Subcutaneous abdominal adipose tissue (tissue), 5 donors: ENCODE results near the gene TRMT61A.

Source experiments
- H3K27ac ChIP-seq: one replicate; pipeline ENCODE4 v1.7.0; 2013; ENCODE audit warnings: low read depth, mild to moderate bottlenecking, inconsistent platforms, low read length, moderate library complexity
- H3K27me3 ChIP-seq, 5 donors: one replicate each; pipeline ENCODE4 v1.7.0; 2013; ENCODE audit warnings: low read length in 5 of 5, inconsistent platforms in 1 of 5; ENCODE audit not compliant: control insufficient read depth in 5 of 5, insufficient read depth in 4 of 5
- H3K36me3 ChIP-seq, 5 donors: one replicate each; pipeline ENCODE4 v1.7.0; 2013; ENCODE audit warnings: low read length in 5 of 5; ENCODE audit not compliant: control insufficient read depth in 5 of 5, insufficient read depth in 5 of 5
- H3K4me1 ChIP-seq, 5 donors: one replicate each; pipeline ENCODE4 v1.7.0; 2013; ENCODE audit warnings: low read length in 5 of 5, mild to moderate bottlenecking in 3 of 5, moderate library complexity in 1 of 5; ENCODE audit not compliant: control insufficient read depth in 5 of 5, insufficient read depth in 5 of 5
- H3K4me3 ChIP-seq, 5 donors: one replicate each; pipeline ENCODE4 v1.7.0; 2013; ENCODE audit warnings: low read length in 5 of 5, low read depth in 1 of 5
- H3K9ac ChIP-seq, 5 donors: one replicate each; pipeline ENCODE4 v1.7.0; 2013; ENCODE audit warnings: low read length in 5 of 5, mild to moderate bottlenecking in 4 of 5, moderate library complexity in 3 of 5
- H3K9me3 ChIP-seq, 5 donors: one replicate each; pipeline ENCODE4 v1.7.0; 2013; ENCODE audit warnings: low read length in 5 of 5; ENCODE audit not compliant: control insufficient read depth in 5 of 5
- donor health status: healthy.
- donor health status: healthy.
- donor health status: healthy.
- donor health status: healthy.
- donor health status: healthy.

TRMT61A gene

GRCh38 chr14:103563226-103563620, 34.2 kb downstream of the TRMT61A start:
- H3K4me1 ChIP-seq, result peaks cover 22 to 62% (median 57%) of the 10 kb centered on the region in 5 donors
- H3K9me3 ChIP-seq, result no peaks in the 10 kb centered on the region
- peak overlapping the region; percentile 81 to 95 (median 91) for H3K4me3 ChIP-seq

GRCh38 chr14:103563844-103564505, 35.0 kb downstream of the TRMT61A start:
- H3K9ac ChIP-seq, result peak overlapping the region in 4 of 5 donors; percentile 88 to 96 (median 92)
- peak overlapping the region; percentile 81 to 95 (median 91) for H3K4me3 ChIP-seq
- peaks cover 0 to 18% (median 10%) of the 10 kb centered on the region in 5 donors for H3K36me3 ChIP-seq
- peaks cover 18 to 55% (median 51%) of the 10 kb centered on the region in 5 donors for H3K4me1 ChIP-seq
- H3K27ac ChIP-seq, result peak overlapping the region; percentile 98
- H3K9me3 ChIP-seq, result no peaks in the 10 kb centered on the region
- H3K27me3 ChIP-seq, result no peaks in the 10 kb centered on the region

More at GRCh38 chr14:103563226-103563620, 34.2 kb downstream of the TRMT61A start:
- Histone ChIP-seq H3K36me3 (peaks cover 0 to 23% (median 15%) of the 10 kb centered on the region in 5 donors), H3K9ac (peak overlapping the region; percentile 52 to 96 (median 92)), H3K27me3 (no peaks in the 10 kb centered on the region), H3K27ac (peak overlapping the region; percentile 98)

DNA sequence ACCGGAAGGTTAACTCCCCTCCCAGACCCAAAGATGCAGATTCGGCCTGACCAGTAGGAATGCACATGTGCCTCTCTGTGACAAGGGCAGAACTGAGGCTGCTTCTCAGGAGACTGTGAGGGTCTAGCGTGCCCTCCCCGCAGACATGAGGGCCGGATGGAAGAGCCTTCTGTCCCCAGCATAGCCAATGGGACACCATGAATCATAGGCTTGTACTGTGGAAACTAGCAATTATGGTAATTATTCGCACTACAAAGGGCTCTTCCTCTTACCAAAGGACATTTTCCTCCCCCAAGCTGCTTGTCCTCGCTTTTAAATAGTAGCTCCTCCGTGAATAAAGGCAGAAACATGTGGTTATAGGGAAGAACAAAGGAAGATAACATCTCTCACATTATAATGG, 40.0 kb downstream of the TRMT61A start:
- Histone ChIP-seq H3K4me3 (no peak overlapping the region), H3K27ac (no peak overlapping the region), H3K4me1 (peaks cover 0 to 20% (median 10%) of the 10 kb centered on the region in 5 donors), H3K9ac (peak overlapping the region in 1 of 5 donors; percentile 16), H3K27me3 (no peaks in the 10 kb centered on the region), H3K9me3 (no peaks in the 10 kb centered on the region), H3K36me3 (peaks cover 0 to 11% (median 6%) of the 10 kb centered on the region in 5 donors)

GRCh38 chr14:103569408-103569807, 40.4 kb downstream of the TRMT61A start:
- H3K27ac ChIP-seq, result no peak overlapping the region
- peak overlapping the region in 1 of 5 donors; percentile 16 for H3K9ac ChIP-seq
- no peak overlapping the region for H3K4me3 ChIP-seq
- peaks cover 0 to 15% (median 11%) of the 10 kb centered on the region in 5 donors for H3K36me3 ChIP-seq
- H3K9me3 ChIP-seq, result no peaks in the 10 kb centered on the region
- peaks cover 0 to 21% (median 6%) of the 10 kb centered on the region in 5 donors for H3K4me1 ChIP-seq
- no peaks in the 10 kb centered on the region for H3K27me3 ChIP-seq

- H3K27ac ChIP-seq, result no peak overlapping the region
- H3K4me1 ChIP-seq, result peaks cover 4 to 37% (median 15%) of the 10 kb centered on the region in 5 donors
- H3K9me3 ChIP-seq, result no peaks in the 10 kb centered on the region
- H3K9ac ChIP-seq, result no peak overlapping the region
- no peak overlapping the region for H3K4me3 ChIP-seq
- H3K36me3 ChIP-seq, result peaks cover 0 to 39% (median 26%) of the 10 kb centered on the region in 5 donors
- no peaks in the 10 kb centered on the region for H3K27me3 ChIP-seq
Observed at GRCh38 chr14:103574104-103574503, 45.1 kb downstream of the TRMT61A start.

- Histone ChIP-seq H3K9me3 (no peaks in the 10 kb centered on the region), H3K4me1 (peaks cover 4 to 33% (median 13%) of the 10 kb centered on the region in 5 donors), H3K27ac (no peak overlapping the region), H3K36me3 (peaks cover 0 to 42% (median 26%) of the 10 kb centered on the region in 5 donors), H3K4me3 (no peak overlapping the region), H3K27me3 (no peaks in the 10 kb centered on the region), H3K9ac (no peak overlapping the region)
Observed at GRCh38 chr14:103574707-103575285, 45.8 kb downstream of the TRMT61A start.

DNA sequence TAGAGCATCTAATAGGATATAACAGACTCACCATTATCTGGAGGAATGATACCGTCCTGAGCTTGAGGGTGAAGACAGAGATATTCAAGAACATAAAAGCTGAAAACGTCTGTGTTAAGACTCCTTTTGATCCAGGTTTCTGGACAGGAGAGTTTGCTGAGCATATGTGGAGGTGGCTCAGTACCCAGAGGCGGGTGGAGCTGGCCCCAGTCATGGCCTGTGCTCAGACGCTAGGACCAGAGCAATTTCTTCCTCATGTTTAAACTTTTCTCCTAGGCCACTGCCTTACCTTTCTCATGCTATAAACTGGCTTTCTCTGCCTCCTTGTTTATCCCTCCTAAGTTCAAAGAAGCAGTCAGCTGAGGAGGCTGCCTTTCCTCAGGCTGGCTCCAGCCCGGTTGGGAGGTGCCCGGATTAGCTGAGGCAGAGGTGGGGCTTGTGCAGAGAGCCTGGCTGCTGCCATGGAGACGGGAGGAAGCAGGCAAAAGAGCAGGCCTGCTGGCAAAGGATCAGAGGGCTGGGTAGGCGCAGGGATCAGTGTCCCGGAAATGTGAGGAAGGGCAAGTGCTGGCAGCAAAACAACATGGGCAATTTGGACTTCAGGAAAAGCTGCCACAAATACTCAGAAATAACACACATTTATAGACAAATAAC, 47.5 kb downstream of the TRMT61A start:
- peaks cover 0 to 50% (median 30%) of the 10 kb centered on the region in 5 donors for H3K36me3 ChIP-seq
- no peaks in the 10 kb centered on the region for H3K9me3 ChIP-seq

GRCh38 chr14:103578401-103579075, 49.5 kb downstream of the TRMT61A start:
- H3K4me1 ChIP-seq, result peaks cover 4 to 33% (median 13%) of the 10 kb centered on the region in 5 donors
- H3K9me3 ChIP-seq, result no peaks in the 10 kb centered on the region
- no peak overlapping the region for H3K9ac ChIP-seq
- no peak overlapping the region for H3K27ac ChIP-seq
- no peaks in the 10 kb centered on the region for H3K27me3 ChIP-seq
- no peak overlapping the region for H3K4me3 ChIP-seq
- peaks cover 0 to 54% (median 35%) of the 10 kb centered on the region in 5 donors for H3K36me3 ChIP-seq

More for the DNA sequence above, 47.5 kb downstream of the TRMT61A start:
- H3K4me1 ChIP-seq, result peaks cover 4 to 33% (median 13%) of the 10 kb centered on the region in 5 donors
- peak overlapping the region in 2 of 5 donors; percentile 3 to 4 for H3K9ac ChIP-seq
- H3K27me3 ChIP-seq, result no peaks in the 10 kb centered on the region
- H3K27ac ChIP-seq, result peak overlapping the region; percentile 67
- H3K4me3 ChIP-seq, result no peak overlapping the region

DNA sequence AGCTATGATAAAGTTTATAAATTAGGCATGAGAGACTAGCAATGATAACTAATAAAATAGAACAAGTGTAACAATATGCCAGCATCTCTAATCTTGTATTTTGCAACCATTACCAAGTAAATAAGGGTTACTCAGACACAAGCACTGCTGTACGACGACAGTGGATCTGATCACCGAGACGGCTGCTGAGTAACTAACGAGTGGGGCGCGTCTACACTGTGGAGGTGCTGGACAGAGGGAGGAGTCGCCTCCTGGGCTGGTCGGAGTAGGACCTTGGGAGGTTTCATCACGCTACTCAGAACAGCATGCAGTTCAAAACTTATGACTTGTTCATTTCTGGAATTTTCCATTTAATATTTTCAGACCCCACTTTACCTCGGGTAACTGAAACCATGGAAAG, 52.2 kb downstream of the TRMT61A start:
- Histone ChIP-seq H3K36me3 (peaks cover 0 to 42% (median 20%) of the 10 kb centered on the region in 5 donors), H3K27me3 (no peaks in the 10 kb centered on the region), H3K9me3 (no peaks in the 10 kb centered on the region), H3K4me3 (no peak overlapping the region), H3K27ac (no peak overlapping the region), H3K9ac (no peak overlapping the region), H3K4me1 (peaks cover 4 to 16% (median 11%) of the 10 kb centered on the region in 5 donors)
